Thyroid gland (tissue), 4 donors: ENCODE results near the gene GPC5.

ENCODE experiments used
- CTCF ChIP-seq, 6 experiments: fragments of 200-600 bp in 3 of 6; fragments of 450-650 bp in 3 of 6; sonication (generic) in 3 of 6; IDR thresholded peaks; one replicate each; pipeline ENCODE4 v1.5.1; 2016 to 2019; ENCODE audit warnings: antibody characterized with exemption in 6 of 6, mild to moderate bottlenecking in 2 of 6, inconsistent platforms in 1 of 6, moderate library complexity in 1 of 6
- POLR2A ChIP-seq, 2 donors: fragments of 450-650 bp; IDR thresholded peaks; one replicate each; pipeline ENCODE4 v1.6.1; 2017; ENCODE audit warnings: antibody characterized with exemption in 2 of 2, mild to moderate bottlenecking in 2 of 2, moderate library complexity in 1 of 2

DNA sequence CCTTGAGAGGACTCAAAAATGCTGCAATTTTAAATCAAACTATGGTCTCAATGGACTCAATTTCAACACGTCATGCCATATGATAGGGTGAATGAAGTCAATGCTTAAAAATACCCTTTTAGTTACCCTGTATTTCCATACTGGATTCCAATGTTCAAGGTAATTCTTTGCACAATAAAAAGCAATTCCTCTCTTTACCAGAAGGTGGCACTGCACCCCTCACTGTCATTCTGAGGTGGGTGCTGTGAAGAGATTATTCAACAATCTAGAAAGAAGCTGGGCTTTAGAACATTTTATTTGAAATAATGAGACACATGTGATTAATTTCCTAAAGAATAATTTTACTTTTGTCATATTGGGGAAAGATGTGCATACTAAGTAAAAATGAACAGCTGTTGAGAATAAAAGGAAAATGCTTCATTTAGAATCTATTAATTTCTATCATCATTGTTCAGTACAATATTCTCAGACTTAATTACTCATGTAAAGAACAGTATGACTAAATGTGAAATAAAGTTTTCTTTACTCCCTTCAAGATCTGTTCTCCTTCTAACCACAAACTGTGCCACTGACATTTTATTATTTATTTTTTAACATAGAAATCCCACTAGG is 789.1 kb downstream of the GPC5 start:
- TF ChIP-seq POLR2A (IDR thresholded peaks at IDR 0.05) (no peak), CTCF (IDR thresholded peaks at IDR 0.05) (peak; percentile 41 to 88 (median 68))
